Peyer's patch (tissue), 4 donors: ENCODE measurements around the gene ZNF546.

Experiments used
- CTCF ChIP-seq, 6 experiments: fragments of 450-650 bp in 4 of 6; fragments of 200-600 bp in 2 of 6; sonication (generic) in 1 of 6; IDR thresholded peaks; one replicate each; pipeline ENCODE4 v1.5.1; 2017 to 2019; ENCODE audit warnings: antibody characterized with exemption in 6 of 6, mild to moderate bottlenecking in 3 of 6, moderate library complexity in 1 of 6
- POLR2A ChIP-seq, 2 donors: fragments of 450-650 bp; IDR thresholded peaks; one replicate each; pipeline ENCODE4 v1.5.1; 2017; ENCODE audit warnings: antibody characterized with exemption in 2 of 2, mild to moderate bottlenecking in 2 of 2, moderate library complexity in 2 of 2

- TF ChIP-seq CTCF (IDR thresholded peaks at IDR 0.05) = no peak
- TF ChIP-seq POLR2A (IDR thresholded peaks at IDR 0.05) = no peak
These were observed 62.8 kb downstream of the ZNF546 start for GRCh38 chr19:40059624-40060023.
